ENCODE results near the gene ABCA13.
"Not testable (repeated sequence)": the region's sequence is repeated elsewhere in the genome, so short reads cannot be mapped to it uniquely, and the experiment has no call there.

- not testable (repeated sequence) for TF ChIP-seq CTCF (IDR thresholded peaks at IDR 0.05; ENCODE audit: insufficient read depth, low read depth, low read length); EZH2 (IDR thresholded peaks at IDR 0.05; ENCODE audit: insufficient read depth, low read length)
These were observed 31.7 kb downstream of the ABCA13 start for GRCh38 chr7:48202916-48203315.
